ENCODE measurements around the gene DSC3.

DSC3 gene

DNA sequence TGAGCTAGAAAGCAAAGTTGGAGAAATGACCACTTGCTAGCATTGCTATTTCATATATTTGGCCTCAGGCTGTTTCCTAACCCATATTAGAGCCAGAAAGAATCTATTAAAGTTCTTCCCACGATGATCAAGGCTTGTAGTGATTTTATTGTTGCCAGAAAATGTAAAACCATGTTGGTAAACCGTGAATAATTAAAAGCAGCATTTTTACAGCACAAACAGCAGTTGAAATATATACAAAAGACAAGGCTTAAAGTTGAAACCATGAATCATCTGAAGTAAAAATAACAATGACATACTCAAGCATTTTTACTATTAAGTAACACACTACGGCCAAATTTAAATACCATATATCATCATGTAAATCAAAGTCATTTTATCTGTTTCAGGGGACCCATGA, 27.7 kb upstream of the DSC3 start:
- ChIA-PET CTCF (no interaction called here), POLR2A (no interaction called here)
- H3K4me3 ChIP-seq (ENCODE audit: low read depth, low read length) = no peak overlapping the region
- TF ChIP-seq, protein P1, sequence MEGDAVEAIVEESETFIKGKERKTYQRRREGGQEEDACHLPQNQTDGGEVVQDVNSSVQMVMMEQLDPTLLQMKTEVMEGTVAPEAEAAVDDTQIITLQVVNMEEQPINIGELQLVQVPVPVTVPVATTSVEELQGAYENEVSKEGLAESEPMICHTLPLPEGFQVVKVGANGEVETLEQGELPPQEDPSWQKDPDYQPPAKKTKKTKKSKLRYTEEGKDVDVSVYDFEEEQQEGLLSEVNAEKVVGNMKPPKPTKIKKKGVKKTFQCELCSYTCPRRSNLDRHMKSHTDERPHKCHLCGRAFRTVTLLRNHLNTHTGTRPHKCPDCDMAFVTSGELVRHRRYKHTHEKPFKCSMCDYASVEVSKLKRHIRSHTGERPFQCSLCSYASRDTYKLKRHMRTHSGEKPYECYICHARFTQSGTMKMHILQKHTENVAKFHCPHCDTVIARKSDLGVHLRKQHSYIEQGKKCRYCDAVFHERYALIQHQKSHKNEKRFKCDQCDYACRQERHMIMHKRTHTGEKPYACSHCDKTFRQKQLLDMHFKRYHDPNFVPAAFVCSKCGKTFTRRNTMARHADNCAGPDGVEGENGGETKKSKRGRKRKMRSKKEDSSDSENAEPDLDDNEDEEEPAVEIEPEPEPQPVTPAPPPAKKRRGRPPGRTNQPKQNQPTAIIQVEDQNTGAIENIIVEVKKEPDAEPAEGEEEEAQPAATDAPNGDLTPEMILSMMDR (IDR thresholded peaks at IDR 0.05; ENCODE audit: insufficient read depth, low read length, missing control alignments) = no peak
- no peak for DNase-seq (ENCODE audit: low read depth, low spot score)

DNA sequence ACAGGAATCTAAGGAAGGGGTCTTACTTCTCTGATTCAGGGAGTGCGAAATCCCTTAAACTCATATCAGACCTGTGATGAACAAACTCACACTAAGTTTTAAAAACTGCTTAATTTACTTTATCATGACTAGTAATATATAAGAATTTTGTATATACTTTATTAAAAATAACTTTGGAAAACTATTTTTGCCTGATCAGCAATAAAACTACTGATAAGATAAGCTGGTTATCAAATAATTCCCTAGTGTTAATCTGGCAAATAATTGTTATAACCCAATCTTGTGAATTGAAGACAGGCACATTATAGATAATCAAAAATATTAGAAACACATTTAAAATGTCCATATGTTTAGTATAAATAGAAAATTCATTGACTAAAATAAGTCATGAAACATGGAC, 23.7 kb upstream of the DSC3 start:
- ChIA-PET CTCF (no interaction called here), POLR2A (no interaction called here)
- TF ChIP-seq, protein P1 (IDR thresholded peaks at IDR 0.05; ENCODE audit: insufficient read depth, low read length, missing control alignments) = no peak
- no peak for DNase-seq (ENCODE audit: low read depth, low spot score)
- no peak overlapping the region for H3K4me3 ChIP-seq (ENCODE audit: low read depth, low read length)

DNA sequence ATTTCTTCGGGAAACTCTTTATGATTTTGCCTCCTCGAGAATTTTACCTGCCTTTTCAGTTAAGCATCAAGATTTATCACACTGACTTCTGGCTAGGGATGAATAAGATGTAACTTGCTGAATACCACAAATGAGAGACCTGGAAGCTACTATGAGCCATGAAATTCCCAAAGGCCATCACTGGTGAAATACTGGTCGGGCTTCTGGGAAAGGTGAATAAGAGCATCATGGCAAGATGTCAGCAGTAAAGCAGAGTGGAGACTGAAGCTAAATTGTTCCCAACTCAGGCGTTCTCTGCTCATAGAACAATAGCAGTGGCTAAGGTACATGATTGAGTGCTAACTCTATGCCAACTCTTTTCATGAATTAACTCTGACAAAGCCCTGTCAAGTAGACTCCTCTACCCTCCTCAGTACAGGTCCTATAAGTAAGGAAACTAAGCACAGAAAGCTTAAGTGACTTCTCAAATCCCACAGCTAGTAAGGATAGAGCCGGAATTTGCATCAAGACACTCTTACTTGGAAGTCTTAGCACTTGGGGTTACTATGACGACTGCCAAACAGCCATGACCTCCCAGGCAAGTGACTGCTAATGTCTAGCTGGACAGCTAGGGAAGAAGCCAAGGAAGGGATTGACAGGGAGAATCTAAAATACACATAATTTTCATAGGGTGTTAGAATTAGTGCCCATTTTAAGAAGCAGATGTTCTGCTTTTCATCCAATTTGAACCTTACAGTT, 22.7 kb upstream of the DSC3 start:
- DNase-seq (ENCODE audit: low read depth, low spot score) = no peak
- ChIA-PET POLR2A (no interaction called here), CTCF (no interaction called here)
- H3K4me3 ChIP-seq (ENCODE audit: low read depth, low read length) = no peak overlapping the region
- TF ChIP-seq, protein P1 (IDR thresholded peaks at IDR 0.05; ENCODE audit: insufficient read depth, low read length, missing control alignments) = no peak

DNA sequence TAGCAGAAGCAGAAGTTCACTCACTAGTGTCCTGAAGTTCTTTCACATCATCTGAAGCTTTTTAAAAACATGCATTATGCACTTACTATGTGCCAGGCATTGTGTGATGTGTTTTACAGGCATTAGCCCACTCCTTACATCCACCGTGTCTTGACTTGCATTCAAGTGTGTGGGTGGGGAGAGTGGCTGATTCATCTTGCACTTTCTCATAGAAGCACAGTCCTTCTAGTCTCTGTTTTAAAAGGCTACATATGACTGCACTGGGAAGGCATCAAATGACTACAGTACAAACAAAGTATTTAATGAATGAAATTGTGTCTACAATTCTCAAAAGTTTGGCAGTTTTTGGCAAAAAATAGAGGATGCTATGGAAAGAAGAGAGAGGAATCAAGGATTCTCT, 21.6 kb upstream of the DSC3 start:
- POLR2A ChIA-PET = no interaction called here
- no peak for DNase-seq (ENCODE audit: low read depth, low spot score)
- CTCF ChIA-PET = no interaction called here
- H3K4me3 ChIP-seq (ENCODE audit: low read depth, low read length) = no peak overlapping the region
- TF ChIP-seq, protein P1 (IDR thresholded peaks at IDR 0.05; ENCODE audit: insufficient read depth, low read length, missing control alignments) = no peak

DNA sequence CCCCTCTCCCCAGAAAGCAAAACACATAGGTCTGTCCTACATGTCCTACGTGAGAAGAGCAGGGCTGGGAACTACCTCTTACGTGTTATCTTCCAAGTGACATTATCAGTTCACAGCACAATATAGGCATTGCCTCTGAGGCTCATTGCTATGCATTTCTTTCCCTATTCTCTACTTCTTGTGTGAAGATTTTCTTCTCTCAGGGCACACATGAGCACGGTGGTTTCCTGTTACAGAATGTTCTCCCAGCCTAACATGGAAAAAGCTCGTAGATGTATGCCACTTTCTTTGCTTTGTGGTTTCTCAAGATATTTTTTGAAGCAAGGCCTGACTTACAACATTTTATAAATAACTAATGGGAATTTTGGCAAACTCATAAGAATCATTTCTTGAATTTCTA, 19.4 kb upstream of the DSC3 start:
- TF ChIP-seq, protein P1 (IDR thresholded peaks at IDR 0.05; ENCODE audit: insufficient read depth, low read length, missing control alignments) = no peak
- POLR2A ChIA-PET = no interaction called here
- DNase-seq (ENCODE audit: low read depth, low spot score) = no peak

DNA sequence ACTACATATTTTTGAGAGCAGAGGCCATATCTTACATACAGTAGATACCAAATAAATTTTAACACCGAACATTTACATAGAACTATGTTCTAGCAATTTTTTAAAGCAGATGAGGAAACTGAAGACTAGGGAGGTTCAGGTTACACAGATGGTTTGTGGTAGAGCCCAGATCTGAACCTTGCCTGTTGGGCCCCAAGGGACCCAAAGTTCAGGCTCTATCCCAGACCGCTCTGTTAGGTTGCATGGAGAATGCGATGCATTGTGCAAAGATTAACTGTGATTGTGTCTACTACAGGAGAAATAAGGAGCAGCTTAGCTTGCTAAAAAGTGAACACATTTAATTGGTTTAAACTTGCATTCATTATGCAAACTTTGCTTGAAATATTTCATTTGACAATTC, 16.4 kb upstream of the DSC3 start:
- no peak overlapping the region for H3K4me3 ChIP-seq (ENCODE audit: low read depth, low read length)
- TF ChIP-seq, protein P1 (IDR thresholded peaks at IDR 0.05; ENCODE audit: insufficient read depth, low read length, missing control alignments) = no peak
- no peak for DNase-seq (ENCODE audit: low read depth, low spot score)
- CTCF ChIA-PET = no interaction called here
- POLR2A ChIA-PET = no interaction called here

More for the DNA sequence above, 19.4 kb upstream of the DSC3 start:
- H3K4me3 ChIP-seq (ENCODE audit: low read depth, low read length) = no peak overlapping the region
- CTCF ChIA-PET = no interaction called here

All from AG04449 (cell line).